AG09309 (cell line): Measurements from ENCODE around the gene WAC.

Experiments
- DNase-seq: peaks from one replicate; pipeline ENCODE4 v3.0.0-alpha.2; 2010; ENCODE audit warnings: low read depth
- H3K4me3 ChIP-seq: 2 replicates; pipeline ENCODE4 v1.5.1; 2011; ENCODE audit warnings: mild to moderate bottlenecking, low read depth, low read length, moderate library complexity; ENCODE audit not compliant: control insufficient read depth
- CTCF ChIP-seq: IDR thresholded peaks from 2 replicates; pipeline ENCODE4 v1.5.1; 2011; ENCODE audit warnings: mild to moderate bottlenecking, low read depth, low read length, inconsistent platforms; ENCODE audit not compliant: insufficient read depth, control insufficient read depth; ENCODE audit errors: missing control alignments

WAC gene

GRCh38 chr10:28554952-28555351, 22.0 kb downstream of the WAC start:
- no peak for TF ChIP-seq CTCF
- no peak for DNase-seq
- H3K4me3 ChIP-seq = no peak overlapping the region

- DNase-seq = no peak
- H3K4me3 ChIP-seq = no peak overlapping the region
- TF ChIP-seq CTCF = no peak
Measured at GRCh38 chr10:28555358-28555757, 22.4 kb downstream of the WAC start.

- TF ChIP-seq CTCF = no peak
- no peak overlapping the region for H3K4me3 ChIP-seq
- DNase-seq = no peak
Measured at GRCh38 chr10:28556142-28556541, 23.2 kb downstream of the WAC start.

GRCh38 chr10:28558186-28558585, 25.3 kb downstream of the WAC start:
- DNase-seq = no peak
- no peak overlapping the region for H3K4me3 ChIP-seq
- TF ChIP-seq CTCF = no peak

GRCh38 chr10:28558923-28559508, 26.1 kb downstream of the WAC start:
- TF ChIP-seq CTCF = no peak
- H3K4me3 ChIP-seq = no peak overlapping the region
- no peak for DNase-seq

- DNase-seq = no peak
Measured at GRCh38 chr10:28559618-28560017, 26.7 kb downstream of the WAC start.

More at GRCh38 chr10:28559618-28560017, 26.7 kb downstream of the WAC start:
- TF ChIP-seq CTCF = no peak
- no peak overlapping the region for H3K4me3 ChIP-seq
